GM19397 (cell line): ENCODE data around the gene PCDHGA7.
"Not testable (repeated sequence)": the region's sequence is repeated elsewhere in the genome, so short reads cannot be mapped to it uniquely, and the experiment has no call there.

Experiments
- ATAC-seq: cut with Tn5 transposase; IDR thresholded peaks from one replicate; pipeline ENCODE4 v1.9.1; 2021; ENCODE audit warnings: mild to moderate bottlenecking, moderate library complexity; ENCODE audit not compliant: unreplicated experiment

The PCDHGA7 gene

DNA sequence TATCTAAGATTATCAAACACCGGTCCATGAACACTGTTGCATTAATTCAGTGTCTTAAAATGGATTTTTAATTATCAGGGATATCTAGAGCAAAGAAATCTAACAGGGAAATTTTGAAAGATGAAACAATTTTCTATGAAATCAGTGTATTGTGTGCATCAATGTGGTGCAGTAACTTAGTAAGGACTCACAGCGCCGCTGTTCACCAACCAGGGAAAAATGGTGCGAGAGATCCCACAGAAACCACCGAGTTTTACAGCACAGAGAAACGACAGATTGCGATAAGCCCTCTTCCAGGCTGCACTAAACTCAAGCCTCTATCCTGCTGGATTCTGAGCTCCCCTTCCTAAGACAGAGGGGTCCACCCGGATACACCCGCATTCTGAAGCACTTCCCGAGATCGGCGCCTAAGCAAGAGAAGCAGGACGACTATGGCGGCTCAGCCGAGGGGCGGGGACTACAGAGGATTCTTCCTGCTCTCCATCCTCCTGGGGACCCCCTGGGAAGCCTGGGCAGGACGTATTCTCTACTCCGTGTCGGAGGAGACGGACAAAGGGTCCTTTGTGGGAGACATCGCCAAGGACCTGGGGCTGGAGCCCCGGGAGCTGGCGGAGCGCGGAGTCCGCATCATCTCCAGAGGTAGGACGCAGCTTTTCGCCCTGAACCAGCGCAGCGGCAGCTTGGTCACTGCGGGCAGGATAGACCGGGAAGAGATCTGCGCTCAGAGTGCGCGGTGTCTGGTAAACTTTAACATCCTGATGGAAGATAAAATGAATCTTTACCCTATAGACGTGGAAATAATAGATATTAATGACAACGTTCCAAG, at the start of gene PCDHGA7:
Gene PCDHGA7 (plus strand): TSS at position 274 of the 826 bp plus-strand sequence. CDS start 158 bp downstream, at position 432.
- no peak for ATAC-seq

DNA sequence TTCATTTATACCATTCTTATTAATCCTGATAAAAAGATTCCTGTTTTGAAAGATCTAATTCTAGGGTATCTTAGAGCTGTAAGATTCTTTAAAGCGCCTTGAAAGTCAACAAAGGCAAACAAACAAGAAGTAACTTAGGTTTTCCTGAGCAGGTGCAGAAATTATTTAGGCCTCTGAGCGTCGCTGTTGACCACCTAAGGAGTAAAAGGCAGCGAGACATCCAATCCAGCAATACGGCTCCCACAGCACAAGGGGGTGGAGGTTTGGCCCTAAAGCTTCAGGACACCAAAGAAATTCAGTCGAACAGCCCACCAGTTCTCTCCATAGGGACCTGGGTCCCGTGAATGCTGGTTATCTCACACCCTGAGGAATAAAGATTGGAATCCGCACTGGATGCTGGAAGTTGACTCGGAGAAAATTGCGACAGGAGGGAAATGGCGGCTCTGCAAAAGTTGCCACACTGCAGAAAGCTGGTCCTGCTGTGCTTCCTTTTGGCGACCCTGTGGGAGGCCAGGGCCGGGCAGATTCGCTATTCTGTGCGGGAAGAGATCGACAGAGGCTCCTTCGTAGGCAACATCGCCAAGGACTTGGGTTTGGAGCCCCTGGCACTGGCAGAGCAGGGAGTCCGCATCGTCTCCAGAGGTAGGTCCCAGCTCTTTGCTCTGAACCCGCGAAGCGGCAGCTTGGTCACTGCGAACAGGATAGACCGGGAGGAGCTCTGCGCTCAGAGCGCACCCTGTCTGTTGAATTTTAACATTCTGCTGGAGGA, 43.8 kb upstream of the PCDHGA7 start, which contains the start of gene PCDHGA2:
Gene PCDHGA2 (plus strand): TSS at position 223 of the 769 bp plus-strand sequence.
- no peak for ATAC-seq

DNA sequence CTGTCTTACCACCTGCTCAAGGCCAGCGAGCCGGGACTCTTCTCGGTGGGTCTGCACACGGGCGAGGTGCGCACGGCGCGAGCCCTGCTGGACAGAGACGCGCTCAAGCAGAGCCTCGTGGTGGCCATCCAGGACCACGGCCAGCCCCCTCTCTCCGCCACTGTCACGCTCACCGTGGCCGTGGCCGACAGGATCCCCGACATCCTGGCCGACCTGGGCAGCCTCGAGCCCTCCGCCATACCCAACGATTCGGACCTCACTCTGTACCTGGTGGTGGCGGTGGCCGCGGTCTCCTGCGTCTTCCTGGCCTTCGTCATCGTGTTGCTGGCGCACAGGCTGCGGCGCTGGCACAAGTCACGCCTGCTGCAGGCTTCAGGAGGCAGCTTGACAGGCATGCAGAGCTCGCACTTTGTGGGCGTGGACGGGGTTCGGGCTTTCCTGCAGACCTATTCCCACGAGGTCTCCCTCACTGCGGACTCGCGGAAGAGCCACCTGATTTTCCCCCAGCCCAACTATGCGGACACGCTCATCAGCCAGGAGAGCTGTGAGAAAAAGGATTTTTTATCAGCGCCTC, 41.7 kb upstream of the PCDHGA7 start:
- ATAC-seq, result not testable (repeated sequence)

DNA sequence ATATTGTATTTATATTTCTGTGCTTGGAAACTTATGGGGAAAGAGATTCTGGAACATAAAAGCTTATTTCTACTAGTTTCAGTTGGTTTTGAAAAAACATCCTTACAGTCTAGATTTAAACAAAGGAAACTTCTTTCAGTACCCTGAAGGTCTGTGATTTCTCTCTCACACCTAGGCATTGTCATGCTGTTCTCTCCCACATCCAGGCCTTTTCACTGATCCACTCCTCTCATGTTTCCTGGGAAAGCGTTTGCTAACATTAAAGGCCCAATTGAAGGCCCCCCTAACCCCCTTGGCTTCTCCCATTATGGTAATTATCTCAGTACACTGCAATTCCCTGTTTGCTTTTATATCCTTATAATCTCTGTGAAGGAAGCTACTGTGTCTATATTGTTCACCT, 39.8 kb upstream of the PCDHGA7 start:
- ATAC-seq, result no peak

DNA sequence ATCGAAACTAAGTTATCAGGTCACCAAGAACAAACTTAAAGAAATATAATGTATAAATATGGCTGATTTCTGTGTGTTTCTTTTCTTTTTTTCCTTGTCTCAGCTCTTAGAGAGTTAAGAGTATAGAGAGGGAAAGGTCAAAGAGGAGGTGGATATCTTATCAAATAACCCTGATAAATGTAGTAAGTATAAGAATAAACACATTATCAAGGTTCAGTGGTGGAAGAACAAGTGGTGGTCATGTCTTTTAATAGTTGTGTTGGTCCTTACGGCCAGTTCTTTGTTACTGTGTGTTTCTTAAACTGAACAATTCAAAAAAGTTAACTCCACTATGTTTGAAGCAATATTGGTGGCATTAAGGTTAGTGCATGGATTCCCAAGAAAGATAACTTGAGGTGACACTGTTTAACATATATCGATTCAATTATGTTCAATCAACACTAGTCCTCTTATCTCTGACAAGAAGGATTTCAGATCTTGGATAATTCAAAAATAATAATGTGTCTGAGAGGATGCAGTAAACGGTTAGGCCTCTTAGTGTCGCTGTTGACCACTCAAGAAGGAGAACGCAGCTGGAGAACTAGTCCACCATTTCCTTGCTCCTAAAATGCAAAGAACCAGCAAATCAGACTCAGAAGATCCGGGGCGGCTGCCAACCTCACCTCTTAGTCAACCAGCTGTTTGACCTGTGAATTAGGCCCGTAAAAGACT, 39.1 kb upstream of the PCDHGA7 start, which contains the start of gene PCDHGA3:
Gene PCDHGA3 (plus strand): TSS at position 588 of the 711 bp plus-strand sequence. CDS start 205 bp downstream, outside the sequence.
- no peak for ATAC-seq

DNA sequence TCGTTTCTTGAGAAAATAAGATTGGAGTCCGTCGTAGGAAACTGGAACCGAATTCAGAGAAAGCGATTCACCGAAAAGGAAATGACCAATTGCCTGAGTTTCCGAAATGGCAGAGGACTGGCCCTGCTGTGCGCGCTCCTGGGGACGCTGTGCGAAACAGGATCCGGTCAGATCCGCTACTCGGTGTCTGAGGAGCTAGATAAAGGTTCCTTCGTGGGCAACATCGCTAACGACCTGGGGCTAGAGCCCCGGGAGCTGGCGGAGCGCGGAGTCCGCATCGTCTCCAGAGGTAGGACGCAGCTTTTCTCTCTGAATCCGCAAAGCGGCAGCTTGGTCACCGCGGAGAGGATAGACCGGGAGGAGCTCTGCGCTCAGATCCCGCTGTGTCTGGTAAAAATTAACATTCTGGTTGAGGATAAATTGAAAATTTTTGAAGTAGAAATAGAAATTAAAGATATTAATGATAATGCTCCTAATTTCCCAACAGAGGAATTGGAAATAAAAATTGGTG, 38.5 kb upstream of the PCDHGA7 start:
- no peak for ATAC-seq

DNA sequence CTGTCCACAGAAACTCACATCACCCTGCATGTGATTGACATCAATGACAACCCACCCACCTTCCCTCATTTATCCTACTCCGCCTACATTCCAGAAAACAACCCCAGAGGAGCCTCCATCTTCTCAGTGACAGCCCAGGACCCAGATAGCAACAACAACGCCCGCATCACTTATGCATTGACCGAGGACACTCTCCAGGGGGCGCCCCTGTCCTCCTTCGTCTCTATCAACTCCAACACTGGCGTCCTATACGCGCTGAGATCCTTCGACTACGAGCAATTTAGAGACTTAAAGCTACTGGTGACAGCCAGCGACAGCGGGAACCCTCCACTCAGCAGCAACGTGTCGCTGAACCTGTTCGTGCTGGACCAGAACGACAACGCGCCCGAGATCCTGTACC, 37.2 kb upstream of the PCDHGA7 start:
- ATAC-seq, result no peak

DNA sequence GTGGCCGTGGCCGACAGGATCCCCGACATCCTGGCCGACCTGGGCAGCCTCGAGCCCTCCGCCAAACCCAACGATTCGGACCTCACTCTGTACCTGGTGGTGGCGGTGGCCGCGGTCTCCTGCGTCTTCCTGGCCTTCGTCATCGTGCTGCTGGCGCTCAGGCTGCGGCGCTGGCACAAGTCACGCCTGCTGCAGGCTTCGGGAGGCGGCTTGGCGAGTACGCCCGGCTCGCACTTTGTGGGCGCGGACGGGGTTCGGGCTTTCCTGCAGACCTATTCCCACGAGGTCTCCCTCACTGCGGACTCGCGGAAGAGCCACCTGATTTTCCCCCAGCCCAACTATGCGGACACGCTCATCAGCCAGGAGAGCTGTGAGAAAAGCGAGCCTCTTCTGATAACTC, 36.5 kb upstream of the PCDHGA7 start:
- not testable (repeated sequence) for ATAC-seq

DNA sequence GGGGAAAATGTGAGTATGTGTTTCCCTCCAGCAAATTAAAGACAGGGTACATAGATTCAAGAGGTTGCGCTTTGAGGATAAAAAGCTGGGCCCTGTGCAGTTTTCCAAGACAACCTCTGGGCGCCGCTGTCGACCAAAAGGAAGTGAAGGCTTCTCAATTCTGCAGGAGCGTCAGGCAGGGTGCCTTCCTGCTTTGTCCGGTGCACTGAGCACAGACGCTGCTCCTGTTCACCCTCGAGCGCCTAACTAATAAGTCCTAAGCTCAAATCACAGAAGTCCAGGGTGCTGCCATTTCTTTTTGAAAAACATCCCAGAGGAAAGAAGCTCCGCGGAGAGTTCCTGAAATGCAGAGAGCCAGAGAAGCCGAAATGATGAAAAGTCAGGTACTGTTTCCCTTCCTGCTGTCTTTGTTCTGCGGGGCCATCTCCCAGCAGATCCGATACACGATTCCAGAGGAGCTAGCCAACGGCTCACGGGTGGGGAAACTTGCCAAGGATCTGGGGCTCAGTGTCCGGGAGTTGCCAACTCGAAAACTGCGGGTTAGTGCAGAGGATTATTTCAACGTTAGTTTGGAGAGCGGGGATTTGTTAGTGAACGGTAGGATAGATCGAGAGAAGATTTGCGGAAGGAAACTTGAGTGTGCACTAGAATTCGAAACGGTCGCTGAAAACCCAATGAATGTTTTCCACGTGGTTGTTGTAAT, 32.5 kb upstream of the PCDHGA7 start, which contains the start of gene PCDHGB1:
Gene PCDHGB1 (plus strand): TSS at position 183 of the 703 bp plus-strand sequence. CDS start 162 bp downstream, at position 345.
- ATAC-seq, result peak; percentile 72

DNA sequence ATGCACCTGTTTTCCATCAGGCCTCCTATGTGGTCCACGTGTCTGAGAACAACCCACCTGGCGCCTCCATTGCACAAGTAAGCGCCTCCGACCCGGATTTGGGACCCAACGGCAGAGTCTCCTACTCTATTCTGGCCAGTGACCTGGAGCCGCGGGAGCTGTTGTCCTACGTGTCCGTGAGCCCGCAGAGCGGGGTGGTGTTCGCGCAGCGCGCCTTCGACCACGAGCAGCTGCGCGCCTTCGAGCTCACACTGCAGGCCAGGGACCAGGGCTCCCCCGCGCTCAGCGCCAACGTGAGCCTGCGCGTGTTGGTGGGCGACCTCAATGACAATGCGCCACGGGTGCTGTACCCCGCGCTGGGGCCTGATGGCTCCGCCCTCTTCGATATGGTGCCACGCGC, 31.0 kb upstream of the PCDHGA7 start:
- ATAC-seq, result no peak

DNA sequence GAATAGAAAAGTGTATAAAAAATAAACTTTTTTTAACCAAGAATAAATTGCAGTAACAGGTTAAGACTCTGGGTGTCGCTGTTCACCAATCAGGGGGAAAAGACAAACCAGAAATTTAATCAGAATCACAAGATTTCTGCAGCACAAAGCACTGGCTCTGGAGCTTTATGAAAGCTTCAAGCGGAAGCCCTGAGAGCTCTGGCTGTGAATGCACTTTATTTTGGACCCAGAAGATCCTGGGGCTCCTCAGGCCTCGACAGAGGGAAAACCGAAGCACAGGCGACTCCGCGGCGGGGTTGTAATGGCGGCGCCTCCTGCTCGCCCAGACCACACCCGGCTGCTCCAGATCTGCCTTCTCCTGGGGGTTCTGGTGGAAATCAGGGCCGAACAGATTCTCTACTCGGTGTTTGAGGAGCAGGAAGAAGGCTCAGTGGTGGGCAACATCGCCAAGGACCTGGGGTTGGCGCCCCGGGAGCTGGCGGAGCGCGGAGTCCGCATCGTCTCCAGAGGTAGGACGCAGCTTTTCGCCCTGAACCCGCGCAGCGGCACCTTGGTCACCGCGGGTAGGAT, 27.6 kb upstream of the PCDHGA7 start, which contains the start of gene PCDHGA4:
Gene PCDHGA4 (plus strand): TSS at position 122 of the 570 bp plus-strand sequence. CDS start 87 bp downstream, at position 209.
- ATAC-seq, result no peak

DNA sequence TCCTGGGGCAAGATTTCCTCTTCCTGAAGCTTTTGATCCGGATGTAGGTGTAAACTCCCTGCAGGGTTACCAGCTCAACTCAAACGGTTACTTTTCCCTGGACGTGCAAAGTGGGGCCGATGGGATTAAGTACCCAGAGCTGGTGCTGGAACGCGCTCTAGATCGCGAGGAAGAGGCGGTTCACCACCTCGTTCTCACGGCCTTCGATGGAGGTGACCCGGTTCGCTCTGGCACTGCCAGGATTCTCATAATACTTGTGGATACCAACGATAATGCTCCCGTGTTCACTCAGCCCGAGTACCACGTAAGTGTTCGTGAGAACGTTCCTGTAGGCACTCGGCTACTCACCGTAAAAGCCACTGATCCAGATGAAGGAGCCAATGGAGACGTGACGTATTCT, 26.9 kb upstream of the PCDHGA7 start:
- no peak for ATAC-seq

DNA sequence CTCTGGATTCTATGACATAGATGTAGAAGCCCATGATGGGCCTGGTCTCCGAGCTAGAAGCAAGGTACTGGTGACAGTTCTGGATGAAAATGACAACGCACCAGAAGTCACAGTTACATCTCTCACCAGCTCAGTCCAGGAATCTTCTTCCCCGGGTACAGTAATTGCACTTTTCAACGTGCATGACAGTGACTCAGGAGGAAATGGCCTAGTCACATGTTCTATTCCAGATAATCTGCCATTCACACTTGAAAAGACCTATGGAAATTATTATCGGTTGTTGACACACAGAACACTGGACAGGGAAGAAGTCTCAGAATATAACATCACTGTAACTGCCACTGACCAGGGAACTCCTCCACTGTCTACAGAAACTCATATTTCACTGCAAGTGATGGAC, 26.4 kb upstream of the PCDHGA7 start:
- ATAC-seq, result no peak

DNA sequence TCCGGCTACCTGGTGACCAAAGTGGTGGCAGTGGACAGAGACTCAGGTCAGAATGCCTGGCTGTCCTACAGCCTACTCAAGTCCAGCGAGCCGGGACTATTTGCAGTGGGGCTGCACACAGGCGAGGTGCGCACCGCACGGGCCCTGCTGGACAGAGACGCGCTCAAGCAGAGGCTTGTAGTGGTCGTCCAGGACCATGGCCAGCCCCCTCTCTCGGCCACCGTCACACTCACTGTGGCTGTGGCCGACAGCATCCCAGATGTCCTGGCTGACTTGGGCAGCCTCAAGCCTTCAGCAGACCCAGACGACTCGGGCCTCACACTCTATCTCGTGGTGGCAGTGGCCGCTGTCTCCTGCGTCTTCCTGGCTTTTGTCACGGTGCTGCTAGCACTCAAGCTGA, 25.6 kb upstream of the PCDHGA7 start:
- ATAC-seq, result no peak

DNA sequence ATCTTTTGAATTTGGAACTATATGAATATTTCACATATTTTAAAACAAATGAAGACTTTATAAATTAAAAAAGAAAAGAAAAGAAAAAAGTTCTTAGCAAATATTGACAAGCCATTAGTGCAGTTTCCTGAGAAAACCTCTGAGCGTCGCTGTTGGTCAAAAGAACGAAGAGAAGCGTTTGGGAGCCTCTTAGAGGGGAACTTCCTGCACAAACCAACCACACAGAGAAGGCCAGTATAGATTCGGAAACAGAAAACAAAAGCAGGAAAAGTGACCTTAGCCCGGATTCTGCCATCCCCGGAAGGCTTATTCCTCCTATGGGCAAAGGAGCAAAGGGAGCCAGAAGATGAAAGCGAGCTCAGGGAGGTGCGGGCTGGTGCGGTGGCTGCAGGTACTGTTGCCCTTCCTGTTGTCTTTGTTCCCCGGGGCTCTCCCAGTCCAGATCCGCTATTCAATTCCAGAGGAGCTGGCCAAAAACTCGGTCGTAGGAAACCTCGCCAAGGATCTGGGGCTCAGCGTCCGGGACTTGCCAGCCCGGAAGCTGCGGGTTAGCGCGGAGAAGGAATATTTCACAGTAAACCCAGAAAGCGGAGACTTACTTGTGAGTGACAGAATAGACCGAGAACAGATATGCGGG, 22.6 kb upstream of the PCDHGA7 start, which contains the start of gene PCDHGB2:
Gene PCDHGB2 (plus strand): TSS at position 205 of the 637 bp plus-strand sequence. CDS start 142 bp downstream, at position 347.
- no peak for ATAC-seq

DNA sequence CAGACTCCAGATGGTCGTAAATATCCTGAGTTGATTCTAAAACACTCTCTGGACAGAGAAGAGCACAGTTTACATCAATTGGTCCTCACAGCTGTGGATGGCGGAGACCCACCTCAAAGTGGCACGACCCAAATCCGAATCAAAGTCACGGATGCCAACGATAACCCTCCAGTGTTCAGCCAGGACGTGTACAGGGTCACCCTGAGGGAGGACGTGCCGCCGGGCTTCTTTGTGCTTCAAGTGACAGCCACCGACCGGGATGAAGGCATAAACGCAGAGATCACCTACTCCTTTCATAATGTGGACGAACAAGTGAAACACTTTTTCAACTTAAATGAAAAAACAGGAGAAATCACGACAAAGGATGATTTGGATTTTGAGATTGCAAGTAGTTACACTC, 21.9 kb upstream of the PCDHGA7 start:
- no peak for ATAC-seq

DNA sequence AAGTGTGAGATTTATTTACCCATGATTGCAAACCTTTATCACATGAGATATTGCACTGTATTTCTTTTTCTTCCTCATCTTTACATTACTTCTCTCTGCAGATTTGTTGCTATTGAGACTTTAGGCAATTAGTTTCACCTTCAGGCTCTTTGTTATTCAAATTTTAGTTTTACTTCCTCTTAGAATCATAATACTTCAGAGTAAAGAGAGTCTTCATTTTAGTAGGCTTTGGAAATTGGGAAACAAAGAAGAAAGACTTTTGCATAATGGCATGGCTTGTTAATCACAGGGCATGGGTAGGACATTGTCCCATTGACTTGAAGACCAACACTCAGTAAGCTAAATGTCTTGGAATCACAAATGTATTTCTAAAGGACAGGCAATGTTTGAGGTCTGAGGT, 19.8 kb upstream of the PCDHGA7 start:
- no peak for ATAC-seq

DNA sequence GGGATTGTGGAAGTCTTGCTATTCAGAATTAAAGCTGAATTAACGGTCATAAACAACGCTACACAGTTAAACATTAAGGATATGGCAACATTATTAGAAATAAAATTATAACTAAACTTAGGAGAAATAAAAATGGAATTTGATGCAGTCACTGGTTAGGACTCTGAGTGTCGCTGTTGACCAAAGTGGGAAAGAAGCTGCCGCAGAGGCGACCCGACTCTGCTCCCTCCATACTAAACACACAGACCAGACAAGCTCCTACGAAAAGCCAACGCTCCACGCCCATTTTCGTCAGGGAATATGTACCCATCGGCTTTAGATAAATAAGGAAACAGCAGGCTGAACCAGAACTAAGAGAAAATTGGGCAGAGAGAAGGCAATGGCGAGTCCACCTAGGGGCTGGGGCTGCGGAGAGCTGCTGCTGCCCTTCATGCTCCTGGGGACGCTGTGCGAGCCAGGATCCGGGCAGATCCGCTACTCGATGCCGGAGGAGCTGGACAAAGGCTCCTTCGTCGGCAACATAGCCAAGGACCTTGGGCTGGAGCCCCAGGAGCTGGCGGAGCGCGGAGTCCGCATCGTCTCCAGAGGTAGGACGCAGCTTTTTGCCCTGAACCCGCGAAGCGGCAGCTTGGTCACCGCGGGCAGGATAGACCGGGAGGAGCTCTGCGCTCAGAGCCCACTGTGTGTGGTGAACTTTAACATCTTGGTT, 18.4 kb upstream of the PCDHGA7 start, which contains the start of gene PCDHGA5:
Gene PCDHGA5 (plus strand): TSS at position 211 of the 709 bp plus-strand sequence. CDS start 169 bp downstream, at position 380.
- ATAC-seq, result no peak
